Adrenal gland (tissue), 5 donors: ENCODE data around the gene CCR3.

Source experiments
- CTCF ChIP-seq, 6 experiments: fragments of 450-650 bp in 4 of 6; fragments of 200-600 bp in 2 of 6; sonication (generic) in 1 of 6; IDR thresholded peaks; 1 replicate in 5 of 6; 2 replicates in 1 of 6; pipeline versions ENCODE4 v1.5.1 to v1.8.0; 2016 to 2021; ENCODE audit warnings: antibody characterized with exemption in 6 of 6, mild to moderate bottlenecking in 2 of 6, moderate library complexity in 1 of 6
- POLR2A ChIP-seq, 2 donors: fragments of 450-650 bp; IDR thresholded peaks; one replicate each; pipeline ENCODE4 v1.6.1; 2017; ENCODE audit warnings: antibody characterized with exemption in 2 of 2, mild to moderate bottlenecking in 2 of 2, moderate library complexity in 1 of 2
- donor health status: DM: no; HTN: no; CAD: no.

DNA sequence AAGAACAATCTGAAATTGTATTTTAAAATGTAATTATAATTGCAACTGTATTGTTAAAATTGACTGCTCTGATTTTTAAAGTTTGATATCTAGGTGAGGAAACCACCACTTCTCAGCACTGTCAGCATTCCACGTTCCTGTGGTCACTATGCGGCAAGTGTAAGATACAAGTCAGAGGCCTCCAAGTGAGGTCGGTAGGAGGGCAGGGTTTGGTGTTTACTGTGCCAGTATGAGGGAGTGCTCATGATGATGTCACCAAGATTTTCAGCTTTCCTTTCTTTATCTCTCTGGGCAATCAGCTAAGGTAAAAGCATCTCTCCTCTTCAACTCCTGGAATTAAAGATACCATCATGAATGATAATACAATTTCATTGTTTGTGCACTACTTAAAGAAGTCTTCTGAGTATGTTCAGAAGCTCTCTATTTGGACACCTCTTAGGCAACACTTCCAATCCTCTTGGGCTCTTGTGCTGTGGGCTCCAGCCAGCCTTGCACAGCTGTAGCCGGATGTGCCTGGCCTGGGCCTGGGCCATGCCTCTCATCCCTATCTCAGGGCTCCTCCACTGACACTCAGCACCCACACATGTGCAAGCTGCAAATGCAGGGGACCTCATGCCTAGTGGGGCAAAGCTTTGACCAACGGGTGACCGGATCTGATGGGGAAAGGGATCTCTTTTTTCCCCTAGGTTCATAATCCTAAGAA is 42.9 kb downstream of the CCR3 start:
- TF ChIP-seq CTCF (IDR thresholded peaks at IDR 0.05) (no peak), POLR2A (IDR thresholded peaks at IDR 0.05) (no peak)
